ENCODE results near the gene AKAP6. TPM values are rescaled to one million over a fixed set of nuclear protein-coding genes. Genes with fewer than 3 reads are reported as not detected.

AKAP6 gene
- polyA plus RNA-seq, 1 donor, result 8.5 TPM

DNA sequence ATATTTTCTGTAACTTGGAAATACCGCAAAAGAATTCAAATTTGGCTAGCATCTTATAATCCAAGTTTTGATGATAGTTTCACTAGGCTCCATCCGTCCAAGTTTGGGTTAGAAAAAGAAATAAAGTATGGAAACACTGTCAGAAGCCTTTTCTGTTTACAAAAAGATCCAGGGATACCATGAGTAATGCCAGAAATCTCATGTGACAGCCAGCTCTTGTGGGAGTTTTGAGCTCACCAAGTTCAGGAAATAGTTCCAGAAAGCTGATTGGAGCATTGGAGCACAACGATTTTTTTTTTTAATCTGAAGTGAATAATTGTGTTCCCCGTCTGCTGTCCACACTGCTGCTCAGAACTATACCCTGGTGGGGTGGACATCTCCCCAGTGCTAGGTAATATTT is 379.9 kb downstream of the AKAP6 start:
- WGBS (ENCODE audit: insufficient coverage, low lambda C conversion rate), result 93% methylated on average over 2 of the region's 4 CpGs

DNA sequence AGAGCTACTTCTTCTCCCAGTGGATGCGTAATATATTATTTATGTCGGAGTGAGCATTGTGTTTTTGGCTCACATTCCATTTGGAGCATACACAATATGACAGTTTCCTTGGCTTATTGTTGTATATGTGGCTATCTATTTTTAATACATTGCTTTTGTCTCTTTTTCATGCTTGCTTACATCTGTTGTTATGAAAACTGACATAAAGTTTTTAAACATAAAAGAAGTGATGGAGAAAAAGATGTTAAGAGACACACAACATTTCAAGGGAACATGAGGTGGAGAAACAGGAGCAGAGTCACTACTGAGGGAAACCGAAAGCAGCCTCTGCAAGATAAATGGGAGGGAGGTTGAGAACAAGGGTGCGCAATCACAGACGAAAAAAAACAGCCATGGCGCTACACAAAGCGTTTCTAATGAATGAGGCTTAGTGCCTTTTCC is 381.2 kb downstream of the AKAP6 start:
- Histone ChIP-seq H3K4me1 (ENCODE audit: control insufficient read depth, insufficient read depth, low read length) (no peaks in the 10 kb centered on the region), H3K27me3 (ENCODE audit: control insufficient read depth, insufficient read depth, low read length) (no peaks in the 10 kb centered on the region), H3K27ac (ENCODE audit: low read length) (no peak overlapping the region), H3K9me3 (ENCODE audit: control insufficient read depth, low read depth, low read length) (no peaks in the 10 kb centered on the region), H3K36me3 (ENCODE audit: control insufficient read depth, insufficient read depth, low read length) (no peaks in the 10 kb centered on the region), H3K4me3 (ENCODE audit: low read length) (no peak overlapping the region)
- DNase-seq, result peak in 1 of 2 donors; percentile 25
- WGBS (ENCODE audit: insufficient coverage, low lambda C conversion rate), result 88% methylated on average over 5 of the region's 7 CpGs

More for the DNA sequence above, 379.9 kb downstream of the AKAP6 start:
- Histone ChIP-seq H3K36me3 (ENCODE audit: control insufficient read depth, insufficient read depth, low read length) (no peaks in the 10 kb centered on the region), H3K27me3 (ENCODE audit: control insufficient read depth, insufficient read depth, low read length) (no peaks in the 10 kb centered on the region), H3K4me3 (ENCODE audit: low read length) (no peak overlapping the region), H3K27ac (ENCODE audit: low read length) (no peak overlapping the region), H3K9me3 (ENCODE audit: control insufficient read depth, low read depth, low read length) (no peaks in the 10 kb centered on the region), H3K4me1 (ENCODE audit: control insufficient read depth, insufficient read depth, low read length) (no peaks in the 10 kb centered on the region)
- peak in 1 of 2 donors; percentile 37 for DNase-seq

DNA sequence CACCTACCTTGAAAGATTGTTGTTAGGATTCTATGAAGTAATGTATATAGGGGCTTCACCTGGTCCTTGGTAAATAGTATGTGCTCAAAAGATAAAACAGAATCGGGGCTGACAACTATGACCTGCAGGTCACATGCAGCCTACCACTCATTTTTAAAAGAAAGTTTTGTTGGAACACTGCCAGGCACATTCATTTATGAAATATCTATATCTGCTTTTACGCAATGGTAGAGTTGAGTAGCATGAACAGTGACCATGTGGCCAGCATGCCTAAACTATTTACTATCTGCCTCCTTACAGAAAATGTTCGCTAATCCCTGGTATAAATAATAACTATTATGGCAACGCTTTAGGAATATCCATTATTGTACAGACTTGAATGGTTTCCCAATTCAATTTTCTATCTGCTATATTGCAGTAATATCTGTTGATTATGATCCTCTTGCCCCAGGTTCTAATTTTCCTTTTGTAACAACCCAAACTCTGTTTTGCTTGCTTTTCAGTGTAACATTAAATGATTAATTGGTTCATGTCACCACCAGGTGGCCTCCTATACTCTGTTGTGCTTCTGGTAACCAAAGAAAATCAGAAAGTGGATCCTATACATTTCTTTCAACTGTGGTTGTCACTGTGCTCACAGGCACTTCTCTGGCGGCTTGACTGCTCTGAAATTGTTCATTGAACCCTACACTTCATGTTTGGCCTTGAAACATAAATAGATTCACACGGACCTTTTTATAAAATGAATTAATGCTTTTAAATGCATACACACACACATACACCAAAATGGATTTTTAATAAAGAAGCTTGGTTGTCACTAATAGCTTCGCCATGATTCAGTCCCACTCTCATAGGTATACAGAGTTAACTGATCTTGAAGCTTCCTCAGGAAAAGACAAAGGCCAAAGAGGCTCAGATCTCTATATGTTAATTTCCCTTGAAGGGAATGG is 381.9 kb downstream of the AKAP6 start:
- Histone ChIP-seq H3K4me1 (ENCODE audit: control insufficient read depth, insufficient read depth, low read length) (no peaks in the 10 kb centered on the region), H3K9me3 (ENCODE audit: control insufficient read depth, low read depth, low read length) (no peaks in the 10 kb centered on the region), H3K27ac (ENCODE audit: low read length) (no peak overlapping the region), H3K4me3 (ENCODE audit: low read length) (no peak overlapping the region), H3K36me3 (ENCODE audit: control insufficient read depth, insufficient read depth, low read length) (no peaks in the 10 kb centered on the region), H3K27me3 (ENCODE audit: control insufficient read depth, insufficient read depth, low read length) (no peaks in the 10 kb centered on the region)
- DNase-seq, result peak in 1 of 2 donors; percentile 20
- WGBS (ENCODE audit: insufficient coverage, low lambda C conversion rate), result 17% methylated on average over 1 of the region's 7 CpGs

DNA sequence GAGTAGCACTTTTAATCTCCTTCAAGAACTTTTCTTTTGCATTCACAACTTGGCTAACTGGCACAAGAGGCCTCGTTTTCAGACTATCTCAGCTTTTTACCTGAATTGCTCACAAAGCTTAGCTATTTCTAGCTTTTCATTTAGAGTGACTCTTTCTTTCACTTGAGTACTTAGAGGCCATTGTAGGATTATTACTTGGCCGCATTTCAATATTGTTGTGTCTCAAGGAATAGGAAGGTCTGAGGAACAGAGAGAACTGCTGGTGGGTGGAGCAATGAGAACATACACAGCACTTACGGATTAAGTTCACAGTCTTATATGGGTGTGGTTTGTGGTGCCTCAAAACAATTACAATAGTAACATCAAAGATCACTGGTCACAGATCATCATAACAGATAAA is 384.8 kb downstream of the AKAP6 start:
- H3K9me3 ChIP-seq (ENCODE audit: control insufficient read depth, low read depth, low read length), result no peaks in the 10 kb centered on the region
- no peaks in the 10 kb centered on the region for H3K36me3 ChIP-seq (ENCODE audit: control insufficient read depth, insufficient read depth, low read length)
- no peaks in the 10 kb centered on the region for H3K27me3 ChIP-seq (ENCODE audit: control insufficient read depth, insufficient read depth, low read length)
- no peak overlapping the region for H3K4me3 ChIP-seq (ENCODE audit: low read length)
- H3K4me1 ChIP-seq (ENCODE audit: control insufficient read depth, insufficient read depth, low read length), result no peaks in the 10 kb centered on the region
- 100% methylated on average over 2 of the region's 3 CpGs for WGBS (ENCODE audit: insufficient coverage, low lambda C conversion rate)
- no peak overlapping the region for H3K27ac ChIP-seq (ENCODE audit: low read length)
- DNase-seq, result no peak

DNA sequence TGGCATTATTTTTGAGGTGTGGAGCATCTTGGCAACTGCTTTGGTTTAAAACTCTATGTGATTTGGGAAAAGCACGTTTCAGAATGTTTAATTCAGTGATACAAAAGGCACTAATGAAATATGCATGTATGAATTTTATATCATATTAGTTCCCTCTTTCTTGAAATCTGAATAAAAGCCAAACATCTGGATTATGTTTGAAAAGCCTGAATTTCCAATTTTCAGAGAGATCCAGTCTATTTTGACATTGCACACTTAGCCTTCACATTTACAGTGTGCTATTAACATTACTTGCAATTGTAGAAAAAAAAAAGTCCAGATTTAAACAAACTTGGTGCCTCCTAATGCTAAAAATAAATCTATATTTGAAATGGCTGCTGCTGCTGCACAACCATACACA is 390.5 kb downstream of the AKAP6 start:
- no CpG with 5 or more reads among the region's 1 CpG for WGBS (ENCODE audit: insufficient coverage, low lambda C conversion rate)
- H3K27ac ChIP-seq (ENCODE audit: low read length), result no peak overlapping the region
- H3K36me3 ChIP-seq (ENCODE audit: control insufficient read depth, insufficient read depth, low read length), result no peaks in the 10 kb centered on the region
- no peak for DNase-seq
- no peaks in the 10 kb centered on the region for H3K4me1 ChIP-seq (ENCODE audit: control insufficient read depth, insufficient read depth, low read length)
- H3K9me3 ChIP-seq (ENCODE audit: control insufficient read depth, low read depth, low read length), result no peaks in the 10 kb centered on the region
- no peaks in the 10 kb centered on the region for H3K27me3 ChIP-seq (ENCODE audit: control insufficient read depth, insufficient read depth, low read length)
- H3K4me3 ChIP-seq (ENCODE audit: low read length), result no peak overlapping the region

DNA sequence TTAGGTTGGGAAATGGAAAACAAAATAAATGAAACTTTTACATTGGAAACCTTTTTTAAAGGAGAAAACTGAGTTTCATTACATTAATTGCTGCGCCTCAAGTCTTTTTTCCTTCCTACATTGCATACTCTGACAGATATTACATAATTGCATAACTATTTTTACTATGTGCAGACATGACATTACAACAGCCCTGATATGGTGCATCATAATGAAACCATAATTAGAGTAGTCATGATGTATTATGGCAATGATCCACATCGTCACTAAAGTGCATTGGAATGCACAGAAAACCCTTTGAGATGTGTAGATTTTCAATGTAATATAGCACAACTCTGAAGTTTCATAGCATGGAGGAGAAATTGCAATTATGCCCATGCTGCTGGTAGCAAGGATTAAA is 391.8 kb downstream of the AKAP6 start:
- no peak overlapping the region for H3K4me3 ChIP-seq (ENCODE audit: low read length)
- no peaks in the 10 kb centered on the region for H3K4me1 ChIP-seq (ENCODE audit: control insufficient read depth, insufficient read depth, low read length)
- no peaks in the 10 kb centered on the region for H3K9me3 ChIP-seq (ENCODE audit: control insufficient read depth, low read depth, low read length)
- H3K27ac ChIP-seq (ENCODE audit: low read length), result no peak overlapping the region
- WGBS (ENCODE audit: insufficient coverage, low lambda C conversion rate), result 80% methylated on average over 1 of the region's 2 CpGs
- H3K27me3 ChIP-seq (ENCODE audit: control insufficient read depth, insufficient read depth, low read length), result no peaks in the 10 kb centered on the region
- H3K36me3 ChIP-seq (ENCODE audit: control insufficient read depth, insufficient read depth, low read length), result no peaks in the 10 kb centered on the region
- no peak for DNase-seq

DNA sequence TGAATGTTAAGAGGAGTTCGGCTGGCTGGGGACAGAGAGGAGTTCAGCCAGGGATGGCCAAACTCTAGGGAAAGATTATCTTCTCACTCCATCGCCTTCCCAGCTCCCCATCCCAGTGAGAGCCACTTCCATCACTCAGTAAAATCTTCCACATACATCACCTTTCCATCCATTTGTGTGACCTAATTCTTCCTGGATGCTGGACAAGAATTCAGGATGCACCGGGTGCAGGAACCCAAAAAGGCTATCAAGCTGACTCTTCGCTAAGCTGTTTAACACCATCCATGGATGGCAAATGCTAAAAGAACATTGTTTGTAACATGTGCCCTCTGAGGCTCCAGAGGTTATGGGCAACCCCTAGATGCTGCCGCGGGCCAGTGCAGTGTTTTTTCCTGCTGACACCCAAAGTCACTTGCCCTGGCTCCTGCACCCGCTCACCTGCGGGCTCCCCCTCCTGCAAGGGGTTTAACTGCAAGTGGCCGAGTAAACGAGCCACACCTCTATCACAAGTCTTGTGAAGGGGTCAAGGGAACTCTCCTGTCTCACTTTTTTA is 393.6 kb downstream of the AKAP6 start:
- Histone ChIP-seq H3K27ac (ENCODE audit: low read length) (no peak overlapping the region), H3K4me1 (ENCODE audit: control insufficient read depth, insufficient read depth, low read length) (no peaks in the 10 kb centered on the region), H3K9me3 (ENCODE audit: control insufficient read depth, low read depth, low read length) (no peaks in the 10 kb centered on the region), H3K4me3 (ENCODE audit: low read length) (no peak overlapping the region), H3K36me3 (ENCODE audit: control insufficient read depth, insufficient read depth, low read length) (no peaks in the 10 kb centered on the region), H3K27me3 (ENCODE audit: control insufficient read depth, insufficient read depth, low read length) (no peaks in the 10 kb centered on the region)
- WGBS (ENCODE audit: insufficient coverage, low lambda C conversion rate), result no CpG with 5 or more reads among the region's 10 CpGs
- DNase-seq, result no peak

DNA sequence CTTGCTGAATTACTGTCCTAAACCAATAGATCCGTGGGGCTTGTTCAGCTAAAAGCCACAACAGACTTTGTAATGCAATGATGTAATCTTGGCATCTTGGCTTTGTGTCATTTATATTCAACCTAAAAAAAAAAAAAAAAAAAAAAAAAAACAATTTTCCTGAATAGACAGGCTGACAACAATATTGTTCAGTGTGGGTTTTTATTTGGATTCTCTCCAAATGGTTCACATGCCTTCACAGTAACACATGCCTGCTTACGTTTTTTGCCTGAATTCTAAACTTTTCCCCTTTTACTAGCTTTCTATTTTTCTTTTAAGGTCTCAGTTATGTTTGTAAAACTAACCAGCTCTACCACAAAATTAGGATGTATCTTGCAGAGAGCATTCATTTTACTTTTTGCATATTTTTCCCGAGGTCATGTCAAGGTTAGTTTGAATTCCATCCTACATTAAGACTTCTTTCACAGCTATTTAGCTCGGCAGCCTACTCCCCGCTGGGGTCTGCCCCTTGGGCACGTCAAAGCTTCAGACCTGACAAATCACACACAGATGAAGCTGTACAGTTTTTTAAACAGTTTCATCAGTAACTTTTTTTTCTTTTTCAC is 395.9 kb downstream of the AKAP6 start:
- WGBS (ENCODE audit: insufficient coverage, low lambda C conversion rate), result 73% methylated on average over 5 of the region's 6 CpGs
- H3K4me1 ChIP-seq (ENCODE audit: control insufficient read depth, insufficient read depth, low read length), result no peaks in the 10 kb centered on the region
- DNase-seq, result no peak
- no peaks in the 10 kb centered on the region for H3K27me3 ChIP-seq (ENCODE audit: control insufficient read depth, insufficient read depth, low read length)
- no peak overlapping the region for H3K27ac ChIP-seq (ENCODE audit: low read length)
- H3K36me3 ChIP-seq (ENCODE audit: control insufficient read depth, insufficient read depth, low read length), result no peaks in the 10 kb centered on the region
- H3K9me3 ChIP-seq (ENCODE audit: control insufficient read depth, low read depth, low read length), result no peaks in the 10 kb centered on the region
- no peak overlapping the region for H3K4me3 ChIP-seq (ENCODE audit: low read length)

DNA sequence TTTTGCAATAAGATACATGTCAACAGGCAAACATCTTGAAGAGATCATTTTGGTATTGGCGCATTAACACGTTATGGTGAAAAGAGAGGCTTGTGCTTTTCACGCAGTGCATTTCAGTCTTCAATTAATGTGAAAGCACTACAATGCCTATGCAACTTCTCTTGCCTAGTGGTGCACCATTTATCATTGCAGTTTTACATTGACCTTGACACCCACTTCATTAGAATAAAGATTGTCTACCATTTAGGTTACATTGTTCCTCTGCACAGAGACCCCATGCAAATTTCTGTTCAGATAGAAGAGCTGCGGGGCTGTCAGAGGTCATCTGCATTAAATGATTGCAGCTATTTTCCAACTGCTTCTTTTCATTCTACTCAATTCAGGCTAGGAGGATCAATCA is 397.4 kb downstream of the AKAP6 start:
- Histone ChIP-seq H3K27me3 (ENCODE audit: control insufficient read depth, insufficient read depth, low read length) (no peaks in the 10 kb centered on the region), H3K27ac (ENCODE audit: low read length) (no peak overlapping the region), H3K36me3 (ENCODE audit: control insufficient read depth, insufficient read depth, low read length) (no peaks in the 10 kb centered on the region), H3K4me3 (ENCODE audit: low read length) (no peak overlapping the region), H3K9me3 (ENCODE audit: control insufficient read depth, low read depth, low read length) (no peaks in the 10 kb centered on the region), H3K4me1 (ENCODE audit: control insufficient read depth, insufficient read depth, low read length) (no peaks in the 10 kb centered on the region)
- no CpG with 5 or more reads among the region's 4 CpGs for WGBS (ENCODE audit: insufficient coverage, low lambda C conversion rate)
- DNase-seq, result no peak

DNA sequence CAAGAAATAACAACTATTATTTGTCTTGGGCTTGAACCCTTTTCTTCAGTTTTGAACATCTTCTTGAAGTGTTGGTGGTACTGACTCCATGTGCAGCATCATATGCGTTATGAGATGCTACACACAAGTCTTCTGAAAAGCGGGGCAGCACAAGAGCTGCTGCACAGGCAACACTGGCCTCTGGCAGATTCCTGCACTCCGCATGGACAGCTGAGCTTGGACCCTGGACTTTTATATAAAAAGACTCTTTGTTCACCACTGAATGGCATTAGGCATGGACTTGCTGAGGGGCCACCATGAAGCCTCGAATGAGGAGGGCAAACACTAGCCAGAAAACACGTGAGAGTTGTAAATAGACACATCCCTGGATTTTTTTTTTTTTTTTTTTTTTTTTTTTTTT is 398.7 kb downstream of the AKAP6 start:
- H3K4me3 ChIP-seq (ENCODE audit: low read length), result no peak overlapping the region
- H3K4me1 ChIP-seq (ENCODE audit: control insufficient read depth, insufficient read depth, low read length), result no peaks in the 10 kb centered on the region
- no peak overlapping the region for H3K27ac ChIP-seq (ENCODE audit: low read length)
- no peaks in the 10 kb centered on the region for H3K27me3 ChIP-seq (ENCODE audit: control insufficient read depth, insufficient read depth, low read length)
- no CpG with 5 or more reads among the region's 5 CpGs for WGBS (ENCODE audit: insufficient coverage, low lambda C conversion rate)
- H3K36me3 ChIP-seq (ENCODE audit: control insufficient read depth, insufficient read depth, low read length), result no peaks in the 10 kb centered on the region
- H3K9me3 ChIP-seq (ENCODE audit: control insufficient read depth, low read depth, low read length), result no peaks in the 10 kb centered on the region
- DNase-seq, result no peak

Data from large intestine (tissue), 3 donors.